ENCODE measurements around the gene TMEM72. TPM values are rescaled to one million over a fixed set of nuclear protein-coding genes. Genes with fewer than 3 reads are reported as not detected.

TMEM72 gene
- total and polyA plus RNA-seq, 2 experiments from 2014 or later: not detected

- no peak for TF ChIP-seq ZNF462 (CRISPR knock-in tag; IDR thresholded peaks at IDR 0.05)
Observed at GRCh38 chr10:44960088-44960460, 48.9 kb downstream of the TMEM72 start (continued).

DNA sequence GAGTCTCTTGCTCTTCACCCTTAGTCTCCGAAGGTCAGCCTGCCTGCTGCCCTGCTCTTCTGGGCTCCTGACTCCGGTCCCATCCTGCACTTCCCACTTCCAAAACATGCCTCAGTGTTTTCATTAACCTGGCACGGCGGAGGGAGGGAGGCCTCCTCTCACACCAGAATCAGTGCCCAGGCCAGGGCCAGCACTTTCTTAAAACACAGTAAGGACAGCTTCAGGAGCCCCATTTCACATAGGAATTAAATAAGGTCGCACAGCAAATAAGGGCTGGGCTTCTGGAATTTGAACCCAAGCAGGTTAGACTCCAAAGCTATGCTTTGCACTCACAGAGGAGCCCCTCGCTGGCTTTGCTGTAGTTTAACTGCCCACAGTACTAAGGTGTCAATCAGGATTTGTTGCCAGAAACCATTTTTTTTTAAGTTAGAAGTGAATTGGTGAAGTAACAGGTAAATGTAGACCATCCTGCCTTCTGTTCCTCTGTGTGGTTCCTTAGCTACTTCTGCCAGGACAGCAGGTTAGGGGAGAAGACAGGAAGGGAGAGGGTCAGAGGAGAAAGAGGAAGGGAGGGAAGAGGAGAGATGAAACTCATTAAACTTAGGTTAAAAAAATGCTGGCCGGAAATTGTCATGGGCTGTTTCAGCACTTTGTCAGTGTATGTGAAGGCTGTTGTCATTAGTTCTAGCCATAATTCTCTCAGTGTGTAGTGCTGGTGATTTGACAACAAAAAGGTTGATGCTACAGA is 49.5 kb downstream of the TMEM72 start:
- Histone ChIP-seq H4K20me1 (replicated peaks; ENCODE audit: insufficient read depth) (no peaks in the 10 kb centered on the region), H2AFZ (no peak overlapping the region), H3F3A (replicated peaks; ENCODE audit: low read depth) (peaks cover 6% of the 10 kb centered on the region; the same call in 1 of the 2 replicates), H3K4me3 (peak overlapping the region; percentile 76), H3K27me3 (ENCODE audit: insufficient read depth) (peaks cover 9% of the 10 kb centered on the region), H3K36me3 (ENCODE audit: insufficient read depth) (no peaks in the 10 kb centered on the region), H3K4me1 (ENCODE audit: insufficient read depth) (peaks cover 61% of the 10 kb centered on the region), H3K9me2 (ENCODE audit: insufficient read depth) (peaks cover under 1% of the 10 kb centered on the region; the same call in 1 of the 2 replicates), H3K27ac (ENCODE audit: low read depth) (no peak overlapping the region), H3K79me2 (replicated peaks; ENCODE audit: insufficient read depth) (no peaks in the 10 kb centered on the region), H3K4me2 (peak overlapping the region; percentile 93)
- Mint-ChIP-seq H3K27ac (no peak overlapping the region), H3K36me3 (ENCODE audit: low read depth) (peaks cover 8% of the 10 kb centered on the region; the same call in 2 of the 3 replicates), H3K27me3 (ENCODE audit: insufficient read depth, low read depth, poor library complexity) (peaks cover 27% of the 10 kb centered on the region), H3K4me1 (peaks cover 68% of the 10 kb centered on the region), H3K9me3 (no peaks in the 10 kb centered on the region; the same call in 1 of the 3 replicates), H3K4me3 (peak overlapping the region; percentile 81)
- DNase-seq (ENCODE audit: low spot score): no peak
- no peak for ATAC-seq
- TF ChIP-seq ZNF331 (CRISPR knock-in tag; IDR thresholded peaks at IDR 0.05; ENCODE audit: low read depth) (no peak), ZNF462 (CRISPR knock-in tag; IDR thresholded peaks at IDR 0.05) (no peak), POLR2AphosphoS5 (IDR thresholded peaks at IDR 0.05; ENCODE audit: low read depth) (no peak), CREB1 (CRISPR knock-in tag; IDR thresholded peaks at IDR 0.05; ENCODE audit: low read depth) (no peak), ETS1 (IDR thresholded peaks at IDR 0.05) (no peak), NANOG (IDR thresholded peaks at IDR 0.05; ENCODE audit: borderline replicate concordance) (no peak), EZH2 (IDR thresholded peaks at IDR 0.05; ENCODE audit: low read depth, unreplicated experiment) (no peak), JUNB (IDR thresholded peaks at IDR 0.05; ENCODE audit: unreplicated experiment) (no peak)

Data from GM23338 (cell line).